ENCODE measurements around the gene MSANTD1.

Gene MSANTD1

DNA sequence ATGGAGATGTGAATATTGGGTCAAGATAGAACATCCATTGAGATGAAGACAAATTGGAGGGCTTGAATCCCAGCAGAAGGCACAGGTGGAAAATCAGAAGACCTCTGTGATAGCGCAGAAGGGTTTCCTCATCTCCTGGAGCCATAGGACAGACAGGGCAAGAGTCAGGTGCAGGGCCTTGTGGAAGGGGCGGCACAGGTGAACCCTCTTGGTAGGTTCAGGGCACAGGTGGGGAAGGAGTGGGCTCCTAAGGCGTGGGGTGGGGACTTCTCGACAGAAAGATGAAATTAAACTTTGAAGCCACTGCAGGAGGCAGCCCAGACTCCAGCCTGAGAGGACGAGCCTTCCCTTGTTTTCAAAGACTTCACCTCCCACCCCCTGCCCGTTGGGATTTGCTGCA is 34.5 kb downstream of the MSANTD1 start:
- Histone ChIP-seq H3K9me3 (ENCODE audit: low read depth, low read length) (no peaks in the 10 kb centered on the region), H3K4me3 (no peak overlapping the region), H3K27ac (no peak overlapping the region), H3K36me3 (ENCODE audit: insufficient read depth, low read length) (no peaks in the 10 kb centered on the region), H3K9ac (ENCODE audit: insufficient read length) (no peak overlapping the region)
- DNase-seq (ENCODE audit: low read depth, low spot score): no peak
- TF ChIP-seq POLR2AphosphoS5 (IDR thresholded peaks at IDR 0.05; ENCODE audit: borderline replicate concordance, low read depth, low read length) (no peak), EZH2 (IDR thresholded peaks at IDR 0.05) (no peak), FOXP2 (optimal IDR thresholded peaks at IDR 0.05; ENCODE audit: control extremely low read depth, extremely low read length, insufficient read depth) (no peak)

DNA sequence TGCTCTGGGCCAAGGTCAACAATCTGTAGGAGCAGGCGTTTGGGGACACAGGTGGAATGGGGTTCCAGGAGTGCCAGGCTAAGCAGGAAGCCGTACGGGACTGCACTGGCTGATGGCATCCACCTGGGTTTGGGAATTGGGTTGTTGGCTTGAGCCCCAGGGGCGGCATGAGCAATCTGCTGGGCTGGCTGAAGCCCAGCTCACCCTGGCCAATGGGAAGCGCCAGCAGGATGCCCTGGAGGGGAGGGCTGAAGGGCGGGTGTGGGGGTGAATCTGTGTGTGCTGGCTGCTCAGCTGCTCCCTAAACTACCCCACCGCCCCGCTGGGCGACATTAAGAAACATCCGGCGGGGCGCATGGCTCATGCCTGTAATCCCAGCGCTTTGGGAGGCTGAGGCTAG is 35.0 kb downstream of the MSANTD1 start:
- Histone ChIP-seq H3K9ac (ENCODE audit: insufficient read length) (no peak overlapping the region), H3K9me3 (ENCODE audit: low read depth, low read length) (no peaks in the 10 kb centered on the region), H3K4me3 (no peak overlapping the region), H3K27ac (no peak overlapping the region), H3K36me3 (ENCODE audit: insufficient read depth, low read length) (no peaks in the 10 kb centered on the region)
- TF ChIP-seq FOXP2 (optimal IDR thresholded peaks at IDR 0.05; ENCODE audit: control extremely low read depth, extremely low read length, insufficient read depth) (no peak), POLR2AphosphoS5 (IDR thresholded peaks at IDR 0.05; ENCODE audit: borderline replicate concordance, low read depth, low read length) (no peak), EZH2 (IDR thresholded peaks at IDR 0.05) (no peak)
- no peak for DNase-seq (ENCODE audit: low read depth, low spot score)

DNA sequence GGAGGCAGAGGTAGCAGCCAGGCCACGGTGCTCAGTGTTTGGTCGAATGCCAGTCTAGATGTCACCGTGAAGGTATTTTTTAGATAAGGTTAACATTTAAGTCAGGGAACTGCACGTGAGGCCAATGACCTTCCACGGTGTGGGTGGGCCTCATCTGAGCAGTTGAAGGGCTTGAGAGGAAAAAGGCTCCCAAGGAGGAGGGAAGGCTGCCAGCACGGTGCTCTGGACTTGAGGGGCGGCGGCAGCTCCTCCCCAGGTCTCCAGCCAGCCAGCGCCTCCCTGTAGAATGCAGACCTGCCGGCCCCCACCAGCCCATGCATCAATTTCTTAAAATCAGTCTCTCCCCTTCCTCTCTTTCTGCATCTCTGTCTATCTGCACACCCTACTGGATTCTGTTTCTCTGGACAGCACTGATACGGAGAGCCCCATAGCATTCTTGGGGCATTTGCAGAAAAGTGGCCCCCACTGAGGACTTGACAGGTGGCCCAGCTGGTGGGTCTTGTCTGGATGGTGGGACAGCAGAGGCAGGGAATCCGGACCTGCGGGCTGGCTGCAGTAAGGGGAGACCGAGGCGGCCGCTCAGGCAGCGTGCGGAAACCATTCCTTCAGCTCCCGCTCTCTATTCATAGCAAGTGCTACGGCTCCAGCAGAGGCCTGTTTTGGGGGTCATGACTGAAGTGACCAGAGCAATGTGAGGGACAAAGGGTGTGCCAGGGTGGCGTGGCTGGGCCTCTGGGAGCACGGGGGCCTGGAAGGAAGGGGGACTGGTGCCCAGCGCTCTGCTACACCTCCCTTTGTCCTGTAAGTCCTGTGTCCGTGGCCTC is 36.0 kb downstream of the MSANTD1 start:
- H3K27ac ChIP-seq: no peak overlapping the region
- no peak overlapping the region for H3K4me3 ChIP-seq
- H3K9ac ChIP-seq (ENCODE audit: insufficient read length): no peak overlapping the region
- TF ChIP-seq POLR2AphosphoS5 (IDR thresholded peaks at IDR 0.05; ENCODE audit: borderline replicate concordance, low read depth, low read length) (no peak), EZH2 (IDR thresholded peaks at IDR 0.05) (no peak), FOXP2 (optimal IDR thresholded peaks at IDR 0.05; ENCODE audit: control extremely low read depth, extremely low read length, insufficient read depth) (no peak)
- no peaks in the 10 kb centered on the region for H3K36me3 ChIP-seq (ENCODE audit: insufficient read depth, low read length)
- H3K9me3 ChIP-seq (ENCODE audit: low read depth, low read length): no peaks in the 10 kb centered on the region
- no peak for DNase-seq (ENCODE audit: low read depth, low spot score)

DNA sequence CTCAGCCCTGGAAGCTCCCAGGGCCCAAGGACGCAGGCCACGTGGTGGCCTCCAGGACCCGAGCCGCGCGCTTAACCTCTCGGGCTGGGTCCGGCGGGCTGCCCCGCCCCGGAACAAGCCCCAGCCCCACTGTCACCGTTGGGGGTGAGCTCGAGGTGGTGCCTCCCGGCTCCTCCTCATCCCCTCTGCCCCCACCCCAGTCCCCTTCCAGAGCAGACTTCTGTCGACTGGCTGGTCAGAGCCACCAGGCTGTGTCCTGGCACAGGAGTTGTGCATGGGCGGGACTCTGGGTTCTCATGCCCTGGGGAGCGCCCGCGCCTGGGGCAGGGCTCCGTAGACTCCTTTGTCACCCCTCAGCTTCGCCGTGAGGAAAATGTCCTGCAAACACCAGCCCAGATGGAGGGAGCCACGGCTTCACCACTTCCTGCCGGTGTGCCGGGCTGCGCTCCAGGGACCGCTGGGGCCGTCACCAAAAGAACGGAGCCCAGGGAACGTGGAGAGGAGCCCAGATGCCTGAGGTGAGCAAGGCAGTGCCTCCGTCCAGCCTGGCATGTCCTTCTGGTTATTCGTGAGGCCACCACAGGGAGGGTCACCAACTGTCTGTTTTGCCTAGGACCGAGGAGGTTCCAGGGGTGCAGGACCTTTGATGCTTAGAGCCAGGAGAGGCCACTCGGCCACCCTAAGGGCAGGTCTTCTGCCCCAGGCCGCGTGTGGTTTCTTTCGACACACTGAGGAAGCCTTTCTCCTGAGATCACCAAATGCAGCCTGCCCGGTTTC is 36.8 kb downstream of the MSANTD1 start:
- no peak for TF ChIP-seq FOXP2 (optimal IDR thresholded peaks at IDR 0.05; ENCODE audit: control extremely low read depth, extremely low read length, insufficient read depth)
- TF ChIP-seq EZH2 (IDR thresholded peaks at IDR 0.05): no peak
- TF ChIP-seq POLR2AphosphoS5 (IDR thresholded peaks at IDR 0.05; ENCODE audit: borderline replicate concordance, low read depth, low read length): no peak
- Histone ChIP-seq H3K27ac (no peak overlapping the region), H3K9me3 (ENCODE audit: low read depth, low read length) (no peaks in the 10 kb centered on the region), H3K4me3 (no peak overlapping the region), H3K9ac (ENCODE audit: insufficient read length) (no peak overlapping the region), H3K36me3 (ENCODE audit: insufficient read depth, low read length) (no peaks in the 10 kb centered on the region)
- no peak for DNase-seq (ENCODE audit: low read depth, low spot score)

DNA sequence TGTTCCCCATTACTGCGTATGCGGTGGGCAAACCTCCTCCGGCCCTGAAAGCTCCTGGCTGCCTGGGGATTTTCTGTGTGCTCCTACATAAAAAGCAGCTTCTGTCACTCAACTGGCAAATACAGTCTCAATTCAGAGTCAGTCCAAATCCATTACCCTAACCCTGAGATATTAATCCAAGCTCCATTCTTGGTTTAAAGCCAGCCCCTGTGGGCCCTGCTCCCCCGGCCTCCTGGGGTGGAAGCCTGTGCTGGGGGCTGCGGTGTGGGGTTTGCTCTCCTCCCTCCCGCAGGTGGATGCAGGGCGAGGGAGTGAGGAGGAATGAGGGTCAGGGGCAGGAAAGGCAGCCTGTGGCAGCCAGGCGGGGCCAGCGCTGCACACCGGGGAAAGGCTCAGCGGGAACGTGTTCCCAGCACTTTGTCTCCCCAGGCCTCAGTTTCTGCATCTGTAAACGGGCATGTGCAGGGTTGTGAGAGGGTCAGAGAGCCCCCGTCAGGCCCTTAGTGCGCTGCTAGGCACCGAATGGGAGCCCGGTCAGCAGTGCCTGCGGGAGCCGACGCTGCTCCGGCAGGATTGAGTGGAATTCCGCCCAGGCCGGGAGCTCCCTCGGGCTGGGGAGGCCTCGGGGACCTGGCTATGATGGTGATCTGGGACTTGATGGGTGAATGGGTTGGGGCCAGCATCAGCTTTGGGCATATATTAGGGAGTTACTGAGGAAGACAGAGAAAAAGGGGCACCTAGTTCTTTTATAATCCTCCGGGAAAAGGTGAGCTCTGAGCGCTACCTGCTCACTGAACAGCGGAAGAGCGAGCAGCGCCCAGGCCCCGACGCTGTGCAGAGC is 37.6 kb downstream of the MSANTD1 start:
- H3K27ac ChIP-seq: no peak overlapping the region
- no peak overlapping the region for H3K4me3 ChIP-seq
- TF ChIP-seq EZH2 (IDR thresholded peaks at IDR 0.05) (no peak), POLR2AphosphoS5 (IDR thresholded peaks at IDR 0.05; ENCODE audit: borderline replicate concordance, low read depth, low read length) (no peak), FOXP2 (optimal IDR thresholded peaks at IDR 0.05; ENCODE audit: control extremely low read depth, extremely low read length, insufficient read depth) (no peak)
- no peak for DNase-seq (ENCODE audit: low read depth, low spot score)
- no peak overlapping the region for H3K9ac ChIP-seq (ENCODE audit: insufficient read length)
- no peaks in the 10 kb centered on the region for H3K9me3 ChIP-seq (ENCODE audit: low read depth, low read length)
- no peaks in the 10 kb centered on the region for H3K36me3 ChIP-seq (ENCODE audit: insufficient read depth, low read length)

DNA sequence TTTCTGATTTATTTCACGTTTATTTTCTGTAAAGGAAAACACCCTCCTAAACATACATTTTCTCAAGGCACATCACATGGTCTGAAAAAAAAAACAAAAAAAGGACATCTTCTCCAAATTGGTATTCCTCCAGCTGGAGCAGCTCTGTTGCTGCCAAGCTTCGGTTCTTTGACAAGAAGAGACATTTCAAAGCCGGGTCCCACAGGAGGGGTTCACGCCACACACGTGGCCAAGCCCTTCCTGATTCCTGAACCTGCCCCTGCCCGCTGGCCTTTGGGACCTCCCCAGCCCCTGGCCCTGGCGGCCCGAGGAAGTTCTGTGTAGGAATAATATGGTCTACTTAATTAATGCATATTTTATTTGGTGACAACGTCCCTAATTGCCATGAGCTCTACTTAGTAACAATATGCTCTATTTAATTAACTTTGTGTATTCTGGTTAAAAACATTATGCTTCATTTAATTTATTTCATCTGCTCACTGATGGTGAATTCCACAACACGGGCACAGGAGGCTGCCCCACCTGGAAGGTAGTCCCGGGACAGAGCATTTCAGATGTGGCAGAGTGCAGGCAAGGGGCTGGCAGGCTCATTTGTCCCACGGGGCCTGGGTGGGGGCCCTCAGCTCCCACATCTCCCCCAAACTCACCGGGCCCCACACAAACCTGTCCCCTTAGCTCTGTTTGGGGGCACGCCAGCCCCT is 38.5 kb downstream of the MSANTD1 start:
- TF ChIP-seq FOXP2 (optimal IDR thresholded peaks at IDR 0.05; ENCODE audit: control extremely low read depth, extremely low read length, insufficient read depth): no peak
- no peak for TF ChIP-seq POLR2AphosphoS5 (IDR thresholded peaks at IDR 0.05; ENCODE audit: borderline replicate concordance, low read depth, low read length)
- no peak for TF ChIP-seq EZH2 (IDR thresholded peaks at IDR 0.05)
- H3K27ac ChIP-seq: no peak overlapping the region

DNA sequence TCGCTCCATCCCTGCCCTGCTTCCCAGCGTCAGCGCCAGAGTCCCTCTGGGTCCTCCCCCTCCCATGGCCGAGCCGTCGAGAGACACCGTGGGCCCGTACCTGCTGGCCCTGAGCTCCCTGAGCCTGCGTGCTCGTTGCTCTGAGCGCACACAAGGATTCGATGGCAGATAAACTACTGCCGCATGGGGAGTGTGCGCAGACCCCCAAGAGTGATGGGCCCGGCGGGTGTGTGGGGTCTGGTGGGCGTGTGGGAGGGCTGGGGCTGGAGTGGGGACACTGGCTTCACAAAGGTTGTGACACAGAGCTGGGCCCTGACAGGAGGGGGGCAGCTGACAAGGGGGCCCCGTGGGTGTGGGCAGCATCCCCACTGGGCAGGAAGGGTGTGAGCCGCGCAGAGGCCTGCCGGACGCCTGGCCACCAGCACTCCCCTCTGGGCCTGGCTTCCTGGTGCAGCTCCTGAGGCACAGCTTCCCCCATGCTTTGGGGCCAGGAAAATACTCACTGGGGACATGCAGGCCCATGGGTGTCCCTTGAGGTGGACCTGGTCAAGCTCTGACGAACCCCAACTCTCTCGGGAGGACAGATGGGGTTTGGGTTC is 39.1 kb downstream of the MSANTD1 start:
- no peak for DNase-seq (ENCODE audit: low read depth, low spot score)
- Histone ChIP-seq H3K9me3 (ENCODE audit: low read depth, low read length) (no peaks in the 10 kb centered on the region), H3K9ac (ENCODE audit: insufficient read length) (no peak overlapping the region)

More for the DNA sequence above, 38.5 kb downstream of the MSANTD1 start:
- Histone ChIP-seq H3K4me3 (no peak overlapping the region), H3K9me3 (ENCODE audit: low read depth, low read length) (no peaks in the 10 kb centered on the region), H3K36me3 (ENCODE audit: insufficient read depth, low read length) (no peaks in the 10 kb centered on the region), H3K9ac (ENCODE audit: insufficient read length) (no peak overlapping the region)
- DNase-seq (ENCODE audit: low read depth, low spot score): no peak

More for the DNA sequence above, 39.1 kb downstream of the MSANTD1 start:
- TF ChIP-seq POLR2AphosphoS5 (IDR thresholded peaks at IDR 0.05; ENCODE audit: borderline replicate concordance, low read depth, low read length): no peak
- no peak for TF ChIP-seq EZH2 (IDR thresholded peaks at IDR 0.05)
- TF ChIP-seq FOXP2 (optimal IDR thresholded peaks at IDR 0.05; ENCODE audit: control extremely low read depth, extremely low read length, insufficient read depth): no peak
- Histone ChIP-seq H3K4me3 (no peak overlapping the region), H3K27ac (no peak overlapping the region), H3K36me3 (ENCODE audit: insufficient read depth, low read length) (no peaks in the 10 kb centered on the region)
